Raji (cell line): Measurements from ENCODE around the gene KCNJ13.

Source experiments
- POLR2A ChIP-seq: IDR thresholded peaks from 2 replicates; pipeline ENCODE4 v1.6.1; 2011; ENCODE audit warnings: low read depth, low read length, control low read depth; ENCODE audit not compliant: insufficient read depth

KCNJ13 gene

DNA sequence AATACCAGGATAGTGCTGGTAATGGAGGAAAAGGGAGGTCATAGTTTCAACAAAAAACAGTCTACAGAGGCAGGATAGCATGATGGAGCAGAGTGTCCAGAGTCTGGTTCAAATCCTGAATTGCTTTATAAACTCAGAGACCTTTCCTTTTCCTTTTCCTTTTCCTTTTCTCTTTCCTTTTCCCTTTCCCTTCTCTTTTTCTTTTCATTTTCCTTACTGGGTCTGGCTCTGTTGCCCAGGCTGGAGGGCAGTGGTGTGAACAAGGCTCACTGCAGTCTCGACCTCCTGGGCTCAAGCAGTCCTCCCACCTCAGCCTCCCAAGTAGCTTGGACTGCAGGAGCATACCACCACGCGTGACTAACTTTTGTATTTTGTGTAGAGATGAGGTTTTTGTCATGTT lies 47.6 kb downstream of the KCNJ13 start:
- no peak for TF ChIP-seq POLR2A

DNA sequence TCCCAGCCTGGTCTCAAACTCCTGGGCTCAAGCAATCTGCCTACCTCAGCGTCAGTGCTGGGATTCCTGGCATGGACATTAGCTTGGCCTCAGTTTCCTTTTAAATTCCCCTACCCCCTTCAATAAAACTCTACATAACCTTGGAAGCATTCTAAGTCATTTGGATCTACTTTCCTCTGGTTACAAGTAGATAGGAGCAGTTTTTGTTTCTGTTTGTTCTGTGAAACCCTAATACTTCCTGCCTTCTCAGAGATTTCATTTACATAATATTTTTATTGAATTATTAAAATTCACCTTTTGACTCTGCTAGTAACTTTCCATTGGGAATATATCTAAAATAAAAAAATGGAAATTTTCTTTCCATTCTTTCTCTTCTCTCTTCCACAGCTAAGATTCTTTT lies 53.3 kb downstream of the KCNJ13 start:
- TF ChIP-seq POLR2A, result no peak

DNA sequence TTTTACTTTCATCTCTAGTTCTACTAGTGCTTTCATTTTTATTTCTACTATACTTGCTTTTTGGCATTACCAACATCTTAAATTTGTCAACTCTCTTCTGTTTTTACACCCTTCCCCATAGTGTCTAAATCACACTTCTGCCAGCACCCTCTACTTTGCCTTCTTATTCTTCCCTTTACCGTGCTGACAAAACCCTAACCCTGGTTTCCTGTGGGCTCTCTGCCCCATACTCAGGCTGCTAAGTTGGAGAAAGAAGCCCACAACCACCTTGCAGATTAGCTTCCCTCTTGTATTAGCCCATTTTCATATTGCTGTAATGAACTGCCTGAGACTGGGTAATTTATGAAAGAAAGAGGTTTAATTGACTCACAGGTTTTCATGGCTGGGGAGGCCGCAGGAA lies 54.5 kb downstream of the KCNJ13 start:
- TF ChIP-seq POLR2A, result no peak

GRCh38 chr2:232721261-232721660 lies 55.1 kb downstream of the KCNJ13 start:
- TF ChIP-seq POLR2A, result no peak
